Astrocyte (in vitro differentiated cells and primary cell): ENCODE measurements around the gene RCAN2.

Source experiments
- EZH2 ChIP-seq: IDR thresholded peaks from 2 replicates; pipeline ENCODE4 v1.6.1; 2012; ENCODE audit warnings: mild to moderate bottlenecking, low read length, inconsistent platforms; ENCODE audit not compliant: insufficient read depth
- TF ChIP-seq, protein P1 (sequence below): IDR thresholded peaks from 2 replicates; pipeline ENCODE4 v1.5.1; 2011; ENCODE audit warnings: low read depth, mild to moderate bottlenecking, inconsistent platforms, low read length, moderate library complexity; ENCODE audit not compliant: insufficient read depth

DNA sequence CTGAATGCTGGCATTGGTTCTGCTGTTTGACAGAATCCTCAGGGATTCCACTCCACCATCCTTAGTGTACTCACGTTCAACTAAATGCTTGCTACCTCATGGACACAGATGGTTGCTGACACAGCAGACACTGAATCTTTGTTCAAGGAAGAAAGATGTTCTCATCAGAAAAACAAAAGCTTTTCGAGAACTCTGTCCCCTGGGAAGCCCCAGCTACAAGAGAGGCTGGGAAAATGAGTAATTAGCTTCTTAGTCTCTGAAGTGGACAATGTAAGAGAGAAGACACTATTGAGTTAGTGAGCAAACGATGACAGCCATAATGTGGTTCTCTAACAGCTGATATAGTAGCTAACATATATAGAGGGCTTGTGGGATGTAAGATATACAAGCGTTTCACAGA is 289.5 kb downstream of the RCAN2 start:
- TF ChIP-seq, protein P1, sequence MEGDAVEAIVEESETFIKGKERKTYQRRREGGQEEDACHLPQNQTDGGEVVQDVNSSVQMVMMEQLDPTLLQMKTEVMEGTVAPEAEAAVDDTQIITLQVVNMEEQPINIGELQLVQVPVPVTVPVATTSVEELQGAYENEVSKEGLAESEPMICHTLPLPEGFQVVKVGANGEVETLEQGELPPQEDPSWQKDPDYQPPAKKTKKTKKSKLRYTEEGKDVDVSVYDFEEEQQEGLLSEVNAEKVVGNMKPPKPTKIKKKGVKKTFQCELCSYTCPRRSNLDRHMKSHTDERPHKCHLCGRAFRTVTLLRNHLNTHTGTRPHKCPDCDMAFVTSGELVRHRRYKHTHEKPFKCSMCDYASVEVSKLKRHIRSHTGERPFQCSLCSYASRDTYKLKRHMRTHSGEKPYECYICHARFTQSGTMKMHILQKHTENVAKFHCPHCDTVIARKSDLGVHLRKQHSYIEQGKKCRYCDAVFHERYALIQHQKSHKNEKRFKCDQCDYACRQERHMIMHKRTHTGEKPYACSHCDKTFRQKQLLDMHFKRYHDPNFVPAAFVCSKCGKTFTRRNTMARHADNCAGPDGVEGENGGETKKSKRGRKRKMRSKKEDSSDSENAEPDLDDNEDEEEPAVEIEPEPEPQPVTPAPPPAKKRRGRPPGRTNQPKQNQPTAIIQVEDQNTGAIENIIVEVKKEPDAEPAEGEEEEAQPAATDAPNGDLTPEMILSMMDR, result no peak
- TF ChIP-seq EZH2, result no peak
